HG03432 (cell line): Measurements from ENCODE around the gene PDE8B.
"Not testable (repeated sequence)": the region's sequence is repeated elsewhere in the genome, so short reads cannot be mapped to it uniquely, and the experiment has no call there.

ENCODE experiments used
- ATAC-seq: cut with Tn5 transposase; IDR thresholded peaks from one replicate; pipeline ENCODE4 v1.9.1; 2021; ENCODE audit warnings: mild to moderate bottlenecking, moderate library complexity; ENCODE audit not compliant: unreplicated experiment

Gene PDE8B

DNA sequence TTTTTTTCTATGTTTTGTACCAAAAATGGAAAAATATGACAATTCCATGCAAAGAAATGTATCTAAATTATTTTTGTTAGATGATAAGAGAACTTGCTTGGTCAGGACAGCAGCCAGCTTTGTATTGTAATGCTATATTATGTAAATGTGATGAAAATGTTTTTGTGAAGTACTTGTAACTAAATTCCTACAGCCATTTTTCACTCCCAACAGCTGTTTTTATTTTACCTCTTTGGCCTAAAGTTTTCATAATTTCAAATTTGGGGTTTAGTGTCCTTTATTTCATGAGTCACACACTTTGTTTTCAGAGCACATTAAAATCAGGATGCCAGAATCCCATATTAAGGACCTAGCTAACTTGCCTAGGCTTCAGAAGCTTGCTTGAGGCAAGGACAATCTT lies 217.5 kb downstream of the PDE8B start:
- ATAC-seq = no peak

DNA sequence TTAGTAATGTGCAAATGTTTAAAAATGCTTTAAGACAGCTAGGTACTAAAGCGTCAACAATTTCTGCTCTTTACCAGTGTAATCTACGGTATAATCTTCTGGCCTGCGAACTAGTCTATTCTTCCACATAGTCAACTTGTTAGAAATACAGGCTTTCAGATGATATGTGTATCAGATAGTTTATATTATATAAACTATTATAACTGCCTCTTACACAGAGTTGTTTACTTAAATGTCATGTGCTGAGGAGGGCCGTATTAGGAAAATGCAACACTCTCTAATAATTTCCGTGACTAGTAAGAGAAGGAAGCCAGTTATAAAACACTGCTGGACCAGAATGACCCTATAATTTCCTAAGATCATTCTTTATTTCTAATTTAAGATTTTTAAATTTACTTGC lies 218.0 kb downstream of the PDE8B start:
- no peak for ATAC-seq

DNA sequence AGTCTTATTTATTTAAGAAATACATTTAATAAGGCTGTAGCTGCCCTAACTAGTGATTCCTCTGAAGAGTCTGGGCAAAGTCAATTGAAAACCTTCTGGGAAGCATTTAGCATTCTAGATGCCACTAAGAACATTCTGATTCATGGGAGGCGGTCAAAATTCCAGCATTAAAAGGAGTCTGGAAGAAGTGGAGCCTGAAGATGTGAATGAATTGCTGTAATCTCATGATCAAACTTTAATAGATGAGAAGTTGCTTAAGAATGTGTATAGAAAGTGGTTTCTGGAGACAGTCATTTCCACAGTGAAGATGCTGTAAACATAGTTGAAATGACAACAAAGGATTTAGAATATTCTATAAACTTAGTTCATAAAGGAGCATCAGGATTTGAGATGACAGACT lies 220.2 kb downstream of the PDE8B start:
- no peak for ATAC-seq

DNA sequence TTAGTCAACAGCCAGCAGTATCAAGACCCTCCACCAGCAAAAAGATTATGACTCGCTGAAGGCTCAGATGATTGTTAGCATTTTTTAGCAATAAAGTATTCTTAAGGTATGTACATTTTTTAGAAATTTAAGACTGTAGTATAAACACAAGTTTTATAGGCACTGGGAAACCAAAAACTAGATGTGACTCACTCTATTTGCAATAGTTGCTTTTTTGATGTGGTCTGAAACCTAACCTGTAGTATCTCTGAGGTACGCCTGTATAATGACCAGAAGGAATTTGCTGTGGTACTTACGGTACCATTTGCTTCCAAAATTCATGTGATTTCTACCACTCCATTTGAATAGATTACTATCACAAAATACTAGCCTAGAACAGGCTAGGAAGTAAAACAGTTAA lies 220.8 kb downstream of the PDE8B start:
- no peak for ATAC-seq

DNA sequence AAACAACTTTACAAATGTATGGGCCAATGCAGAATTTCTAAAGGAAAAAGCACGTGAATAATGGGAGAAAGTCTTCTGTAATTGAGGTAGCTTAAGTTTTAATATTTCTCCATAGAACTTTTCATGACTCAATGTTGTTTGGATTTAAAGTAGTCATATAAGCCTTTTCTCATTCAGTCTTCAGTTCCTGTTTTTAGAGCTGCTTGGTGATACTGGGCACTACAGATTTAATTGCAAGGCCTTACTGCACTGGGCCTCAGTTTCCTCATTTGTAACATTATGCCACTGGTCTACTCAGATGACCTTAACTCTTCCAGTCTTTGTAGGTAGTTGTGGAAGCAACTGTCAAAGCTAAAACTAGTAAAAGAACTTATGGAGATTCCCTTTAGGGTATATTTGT lies 221.2 kb downstream of the PDE8B start:
- ATAC-seq = no peak

DNA sequence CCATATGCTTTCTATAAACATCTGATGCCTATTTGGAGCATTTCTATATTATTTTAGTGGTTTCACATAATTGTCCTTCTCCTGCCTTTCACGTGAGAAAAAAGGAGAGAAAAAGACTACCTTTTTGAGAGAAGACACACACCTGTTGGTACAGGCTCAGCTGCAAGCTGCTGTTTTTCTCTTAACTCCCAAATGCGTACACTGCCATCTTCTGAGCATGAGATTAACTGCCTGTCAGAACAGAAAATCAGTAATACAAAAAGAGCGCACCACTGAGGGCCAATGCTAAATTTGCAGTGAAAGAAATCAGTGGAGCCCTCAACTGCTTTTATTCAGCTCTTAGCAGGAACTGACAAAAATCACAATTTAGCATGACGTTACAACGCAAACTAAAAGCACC lies 226.7 kb downstream of the PDE8B start:
- ATAC-seq = no peak

DNA sequence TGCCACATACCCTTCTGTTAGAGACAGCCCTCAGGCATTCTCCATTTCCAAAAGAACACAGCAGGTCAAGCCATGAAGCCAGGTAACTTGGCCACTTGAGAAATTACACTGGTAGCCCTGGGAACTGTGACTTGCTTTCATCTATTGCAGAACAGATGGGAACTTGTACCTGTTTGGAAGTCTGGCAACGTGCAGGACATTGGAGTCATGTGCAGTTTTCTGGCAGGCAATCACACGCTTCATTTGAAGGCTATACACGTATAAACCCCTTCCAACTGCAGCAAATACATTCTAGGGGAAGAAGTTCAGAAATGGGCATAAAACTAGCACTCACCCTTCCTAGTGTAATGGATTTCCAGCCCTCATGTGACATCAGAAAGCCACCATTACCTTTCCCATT lies 227.6 kb downstream of the PDE8B start:
- no peak for ATAC-seq

DNA sequence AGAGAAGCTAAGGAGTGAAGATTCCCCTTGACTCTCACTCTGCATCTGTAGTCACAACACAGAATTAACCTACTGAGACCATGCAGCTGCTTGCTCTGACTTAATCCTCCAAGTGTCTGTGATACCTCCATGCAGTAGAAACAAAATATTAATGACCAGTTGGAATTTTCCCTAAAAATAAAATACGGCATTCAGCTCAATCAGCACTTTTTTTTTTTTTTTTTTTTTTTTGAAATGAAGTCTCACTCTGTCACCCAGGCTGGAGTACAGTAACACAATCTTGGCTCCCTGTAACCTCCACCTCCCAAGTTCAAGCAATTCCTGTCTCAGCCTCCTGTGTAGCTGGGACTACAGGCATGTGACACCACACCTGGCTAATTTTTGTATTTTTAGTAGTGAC lies 233.2 kb downstream of the PDE8B start:
- ATAC-seq = no peak

DNA sequence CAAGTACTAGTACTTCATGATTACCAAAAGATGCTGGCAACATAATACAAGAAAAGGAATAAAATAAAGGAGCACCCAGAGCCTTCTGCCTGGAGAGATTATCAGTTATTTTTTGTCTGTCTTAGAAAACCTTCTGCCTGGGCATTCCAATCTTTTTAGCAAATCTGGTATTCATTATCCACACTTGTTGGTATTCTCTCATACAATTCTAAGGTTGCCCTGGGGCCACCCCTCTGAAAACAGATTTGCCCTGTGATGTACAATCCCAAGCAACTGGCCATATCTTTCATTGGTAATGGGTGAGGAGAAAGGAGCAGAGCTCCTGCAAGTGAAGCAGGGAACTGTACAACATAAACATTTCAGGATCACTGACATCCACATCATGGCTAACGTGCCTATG lies 233.9 kb downstream of the PDE8B start:
- no peak for ATAC-seq

DNA sequence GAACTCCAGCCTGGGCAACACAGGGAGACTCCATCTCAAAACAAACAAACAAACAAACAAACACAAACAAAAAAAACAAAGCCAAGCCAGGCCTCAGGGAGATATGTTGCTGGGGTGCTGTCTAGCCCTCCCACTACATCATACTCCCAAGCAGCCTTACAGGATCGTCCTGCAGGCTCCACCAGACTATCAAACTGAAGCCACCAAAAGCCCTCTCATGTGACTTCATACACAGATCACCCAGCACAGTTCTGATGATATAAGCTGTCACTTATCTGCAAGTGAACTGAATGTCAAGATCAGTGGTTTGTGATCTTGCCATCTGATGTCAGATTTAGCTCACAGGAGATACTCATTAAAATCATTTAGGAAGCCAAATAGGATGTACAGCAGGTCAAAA lies 238.4 kb downstream of the PDE8B start:
- ATAC-seq = no peak

DNA sequence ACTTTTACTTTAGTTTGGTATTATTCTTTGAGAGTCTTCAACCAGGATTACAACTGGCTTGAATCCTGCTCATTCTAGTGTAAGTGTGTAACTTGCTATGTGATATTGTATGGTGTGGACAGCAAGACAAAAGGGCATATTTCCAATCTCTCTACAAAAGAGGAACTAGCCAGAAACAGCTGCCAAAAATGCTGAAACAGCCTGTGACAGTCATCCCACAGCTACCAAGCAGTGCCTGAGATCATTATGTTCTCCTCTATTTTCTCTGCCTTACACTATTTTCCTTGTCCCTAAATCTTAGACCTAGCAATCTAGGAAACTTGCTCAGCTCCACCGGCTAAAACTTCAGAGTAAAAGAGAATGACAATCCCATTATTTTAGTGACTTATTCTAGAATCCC lies 238.8 kb downstream of the PDE8B start:
- no peak for ATAC-seq

DNA sequence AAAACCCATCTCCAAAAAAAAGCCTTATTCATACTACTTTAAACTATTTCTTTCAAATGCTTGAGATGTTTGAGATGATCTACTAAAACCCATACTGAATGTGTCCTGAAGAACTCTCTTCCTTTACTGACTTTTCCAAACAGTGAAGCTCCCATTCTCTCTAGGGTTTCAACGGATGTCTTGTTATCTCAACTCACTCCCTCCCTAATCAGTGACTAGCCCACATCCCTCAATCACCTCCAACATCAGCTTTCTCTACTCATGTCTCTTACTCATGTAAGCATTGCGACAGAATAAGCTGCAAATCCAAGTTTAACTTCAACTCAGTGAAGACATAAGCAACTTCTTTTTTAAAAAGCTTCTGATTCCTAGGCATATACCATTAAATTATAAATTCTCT lies 239.5 kb downstream of the PDE8B start:
- no peak for ATAC-seq

DNA sequence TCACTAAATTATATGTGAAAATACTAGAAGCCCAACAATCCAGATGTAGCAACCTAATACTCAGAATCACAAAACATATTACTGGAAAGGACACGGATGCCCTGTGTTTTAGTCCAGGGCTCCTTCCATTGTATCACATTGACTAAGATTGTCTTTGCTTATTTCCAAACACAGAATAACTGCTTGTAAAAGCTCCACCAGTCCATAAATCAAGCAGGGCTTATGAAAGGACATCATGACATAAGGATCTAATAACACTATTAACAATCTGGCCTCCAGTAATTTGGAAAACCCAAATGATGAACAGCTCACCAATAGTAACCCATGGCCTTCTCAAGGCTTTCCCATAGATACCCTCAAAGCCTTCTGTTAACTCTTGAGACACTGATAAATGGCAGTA lies 241.9 kb downstream of the PDE8B start:
- no peak for ATAC-seq

DNA sequence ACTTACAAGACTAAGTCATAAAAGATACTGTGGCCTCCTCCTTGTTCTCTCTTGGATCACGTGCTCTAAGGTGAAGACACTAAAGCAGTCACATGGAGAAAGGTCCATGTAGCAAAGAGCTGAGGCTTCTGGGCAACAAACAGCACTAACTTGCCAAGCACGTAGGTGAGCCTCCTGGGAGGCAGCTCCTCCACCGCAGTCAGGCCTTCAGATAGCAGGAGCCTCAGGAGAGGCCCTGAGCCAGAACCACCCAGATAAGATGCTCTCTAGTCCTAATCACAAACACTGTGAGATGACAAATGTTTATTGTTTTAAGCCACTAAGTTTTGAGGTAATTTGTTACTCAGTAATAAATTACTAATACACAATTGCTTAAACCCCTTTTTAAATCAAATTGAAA lies 243.6 kb downstream of the PDE8B start:
- no peak for ATAC-seq

DNA sequence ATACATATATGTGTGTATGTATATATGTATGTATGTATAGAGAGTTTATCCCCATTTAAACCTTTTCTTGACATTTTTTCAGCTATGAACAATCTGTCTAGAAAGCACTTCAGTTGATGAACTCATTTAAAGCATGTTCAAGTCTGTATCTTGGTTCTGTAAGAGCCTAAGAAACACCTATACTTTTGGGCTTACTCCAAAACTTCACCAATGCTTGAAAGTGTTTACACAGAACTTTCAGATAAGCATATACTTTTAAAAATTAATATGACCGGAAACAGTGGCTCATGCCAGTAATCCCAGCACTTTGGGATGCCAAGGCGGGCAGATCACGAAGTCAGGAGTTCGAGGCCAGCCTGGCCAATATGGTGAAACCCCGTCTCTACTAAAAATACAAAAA lies 250.8 kb downstream of the PDE8B start:
- no peak for ATAC-seq

DNA sequence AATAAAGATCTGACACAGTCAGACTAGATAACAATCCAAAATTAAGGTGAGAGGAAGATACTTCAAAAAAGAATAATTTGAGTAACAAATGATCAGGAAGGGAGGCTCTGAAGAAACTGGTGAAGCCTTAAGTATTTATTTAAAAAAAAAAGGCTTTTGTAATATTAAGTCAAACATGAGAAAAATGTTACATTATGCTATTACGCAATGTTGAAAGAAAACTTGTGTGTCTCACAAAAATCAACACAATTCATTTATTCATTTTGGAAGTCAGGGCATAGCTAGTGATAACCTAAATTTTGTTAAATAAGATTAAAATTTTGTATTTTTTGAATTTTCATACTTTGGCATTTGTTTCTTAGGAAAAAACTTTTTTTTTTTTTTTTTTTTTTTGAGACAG lies 253.4 kb downstream of the PDE8B start:
- no peak for ATAC-seq

DNA sequence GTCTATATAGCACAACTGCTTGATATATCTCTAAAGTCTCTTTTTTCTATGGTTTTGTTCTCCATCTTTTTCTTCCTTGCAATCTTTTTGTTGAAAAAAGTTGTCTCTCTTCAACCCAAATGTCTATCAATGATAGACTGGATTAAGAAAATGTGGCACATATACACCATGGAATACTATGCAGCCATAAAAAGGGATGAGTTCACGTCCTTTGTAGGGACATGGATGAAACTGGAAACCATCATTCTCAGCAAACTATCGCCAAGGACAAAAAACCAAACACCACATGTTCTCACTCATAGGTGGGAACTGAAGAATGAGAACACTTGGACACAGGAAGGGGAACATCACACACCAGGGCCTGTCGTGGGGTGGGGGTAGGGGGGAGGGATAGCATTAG lies 258.4 kb downstream of the PDE8B start:
- ATAC-seq = not testable (repeated sequence)

DNA sequence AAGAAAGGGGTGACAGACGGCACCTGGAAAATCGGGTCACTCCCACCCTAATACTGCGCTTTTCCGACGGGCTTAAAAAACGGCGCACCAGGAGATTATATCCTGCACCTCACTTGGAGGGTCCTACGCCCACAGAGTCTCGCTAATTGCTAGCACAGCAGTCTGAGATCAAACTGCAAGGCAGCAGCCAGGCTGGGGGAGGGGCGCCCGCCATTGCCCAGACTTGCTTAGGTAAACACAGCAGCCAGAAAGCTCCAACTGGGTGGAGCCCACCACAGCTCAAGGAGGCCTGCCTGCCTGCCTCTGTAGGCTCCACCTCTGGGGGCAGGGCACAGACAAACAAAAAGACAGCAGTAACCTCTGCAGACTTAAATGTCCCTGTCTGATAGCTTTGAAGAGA lies 264.6 kb downstream of the PDE8B start:
- ATAC-seq = not testable (repeated sequence)
